ENCODE data around the gene LRSAM1.

- TF ChIP-seq CTCF (conservative IDR thresholded peaks at IDR 0.05 in 1 of 2, IDR thresholded peaks at IDR 0.05 in 1 of 2; ENCODE audit: extremely low read depth in 1 of 2, insufficient read depth in 1 of 2, low read depth in 1 of 2, low read length in 2 of 2) = no peak
- TF ChIP-seq EZH2 (IDR thresholded peaks at IDR 0.05; ENCODE audit: borderline replicate concordance, low read length) = no peak
These were observed 84.1 kb downstream of the LRSAM1 start for GRCh38 chr9:127535396-127535795.

Measured in mammary epithelial cell (primary cell).